ENCODE data around the gene ZNF530. TPM values are rescaled to one million over a fixed set of nuclear protein-coding genes. Genes with fewer than 3 reads are reported as not detected.

The ZNF530 gene
- total and polyA plus RNA-seq, 9 donors: 2.7 to 4.6 (median 3.6) TPM

DNA sequence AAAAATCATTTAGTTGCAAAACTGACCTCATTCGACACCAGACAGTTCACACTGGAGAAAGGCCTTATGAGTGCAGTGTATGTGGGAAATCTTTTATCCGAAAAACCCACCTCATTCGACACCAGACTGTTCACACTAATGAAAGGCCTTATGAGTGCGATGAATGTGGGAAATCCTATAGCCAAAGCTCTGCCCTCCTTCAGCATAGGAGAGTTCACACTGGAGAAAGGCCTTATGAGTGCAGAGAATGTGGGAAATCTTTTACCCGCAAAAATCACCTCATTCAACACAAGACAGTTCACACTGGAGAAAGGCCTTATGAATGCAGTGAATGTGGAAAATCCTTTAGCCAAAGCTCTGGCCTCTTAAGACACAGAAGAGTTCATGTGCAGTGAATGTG is 7.2 kb downstream of the ZNF530 start:
- H3K4me3 ChIP-seq (ENCODE audit: low read length): no peak overlapping the region
- no CpG with 5 or more reads among the region's 5 CpGs for WGBS (ENCODE audit: insufficient coverage)
- peaks cover 49% of the 10 kb centered on the region for H3K9me3 ChIP-seq (replicated peaks; ENCODE audit: control insufficient read depth, low read depth, low read length)
- peaks cover 41% of the 10 kb centered on the region for H3K36me3 ChIP-seq (ENCODE audit: control insufficient read depth, insufficient read depth, low read length)
- H3K4me1 ChIP-seq (ENCODE audit: control insufficient read depth, insufficient read depth, low read length): no peaks in the 10 kb centered on the region
- H3K27ac ChIP-seq (ENCODE audit: low read length): no peak overlapping the region
- DNase-seq: no peak
- H3K27me3 ChIP-seq (ENCODE audit: control insufficient read depth, insufficient read depth, low read length): no peaks in the 10 kb centered on the region

DNA sequence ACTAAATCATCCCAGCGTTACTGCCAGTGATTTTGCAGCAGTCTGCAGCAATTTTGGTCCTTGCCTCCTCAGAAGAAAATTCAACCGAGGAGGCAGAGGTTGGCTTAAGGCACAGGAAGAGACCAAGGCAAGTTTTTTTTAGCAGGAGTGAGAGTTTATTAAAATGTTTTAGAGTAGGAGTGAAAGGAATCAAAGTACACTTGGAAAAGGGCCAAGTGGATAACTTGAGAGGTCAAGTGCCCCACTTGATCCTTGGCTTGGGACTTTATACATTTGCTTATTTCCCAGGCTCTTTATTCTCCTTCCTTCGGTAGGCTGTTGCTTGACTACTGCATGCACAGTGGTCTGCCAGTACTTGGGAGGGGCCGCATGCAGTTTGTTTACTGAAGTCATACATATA is 11.4 kb downstream of the ZNF530 start:
- peaks cover 6% of the 10 kb centered on the region for H3K4me1 ChIP-seq (ENCODE audit: control insufficient read depth, insufficient read depth, low read length)
- H3K27me3 ChIP-seq (ENCODE audit: control insufficient read depth, insufficient read depth, low read length): no peaks in the 10 kb centered on the region
- WGBS (ENCODE audit: insufficient coverage): 88% methylated on average over 1 of the region's 4 CpGs
- H3K9me3 ChIP-seq (replicated peaks; ENCODE audit: control insufficient read depth, low read depth, low read length): peaks cover 48% of the 10 kb centered on the region
- H3K36me3 ChIP-seq (ENCODE audit: control insufficient read depth, insufficient read depth, low read length): peaks cover 30% of the 10 kb centered on the region
- H3K27ac ChIP-seq (ENCODE audit: low read length): no peak overlapping the region
- no peak overlapping the region for H3K4me3 ChIP-seq (ENCODE audit: low read length)
- no peak for DNase-seq

DNA sequence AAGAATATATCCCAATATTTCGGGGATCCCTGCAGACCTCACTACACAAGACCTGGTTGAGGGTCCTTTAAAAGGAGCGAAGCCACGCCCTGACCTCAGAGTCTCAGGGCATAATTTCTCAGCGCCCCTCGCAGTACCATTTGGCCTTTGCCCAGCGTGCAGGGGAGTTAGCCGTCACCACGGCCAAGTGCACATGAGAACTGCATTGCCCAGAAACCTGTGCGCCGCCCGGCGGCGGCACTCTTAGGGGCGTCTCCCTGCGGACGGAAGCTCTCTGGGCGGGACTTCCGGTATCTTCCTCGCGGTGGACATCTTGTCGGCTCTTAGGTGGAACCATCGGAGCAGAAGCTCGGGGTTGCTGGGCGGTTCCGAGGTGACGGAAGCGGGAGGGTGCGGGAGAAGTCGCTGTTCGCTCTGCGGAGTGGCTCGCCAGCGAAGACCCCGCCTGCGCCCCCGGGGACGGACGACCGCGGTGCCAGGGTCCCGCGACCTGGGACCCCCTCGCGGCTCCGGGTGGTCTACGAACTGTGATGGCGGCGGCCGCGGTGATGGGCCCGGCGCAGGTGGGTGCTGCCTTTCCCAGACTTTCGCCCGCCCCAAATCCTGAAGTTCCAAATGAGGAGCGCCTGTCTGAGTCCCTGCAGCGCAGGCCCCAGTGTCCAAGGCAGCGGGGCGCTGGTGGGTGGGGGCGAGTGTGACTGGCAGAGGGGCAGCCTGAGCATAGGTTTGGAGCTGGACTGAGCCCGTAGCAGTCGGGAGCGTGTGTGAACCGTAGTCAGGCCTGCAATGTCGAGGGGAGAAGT is 14.5 kb downstream of the ZNF530 start, which contains the start of gene ZNF134:
Gene ZNF134 (plus strand): TSS at position 302 of the 803 bp plus-strand sequence. CDS start 5,227 bp downstream, outside the sequence.
- under 1% methylated on average over 62 of the region's 64 CpGs for WGBS (ENCODE audit: insufficient coverage)
- Histone ChIP-seq H3K4me1 (ENCODE audit: control insufficient read depth, insufficient read depth, low read length) (peaks cover 6% of the 10 kb centered on the region), H3K27me3 (ENCODE audit: control insufficient read depth, insufficient read depth, low read length) (no peaks in the 10 kb centered on the region), H3K9me3 (replicated peaks; ENCODE audit: control insufficient read depth, low read depth, low read length) (peaks cover 56% of the 10 kb centered on the region), H3K4me3 (ENCODE audit: low read length) (peak within 1 kb of the TSS; percentile 95), H3K36me3 (ENCODE audit: control insufficient read depth, insufficient read depth, low read length) (peaks cover 38% of the 10 kb centered on the region), H3K27ac (ENCODE audit: low read length) (peak within 1 kb of the TSS; percentile 60)
- DNase-seq: peak; percentile 96

DNA sequence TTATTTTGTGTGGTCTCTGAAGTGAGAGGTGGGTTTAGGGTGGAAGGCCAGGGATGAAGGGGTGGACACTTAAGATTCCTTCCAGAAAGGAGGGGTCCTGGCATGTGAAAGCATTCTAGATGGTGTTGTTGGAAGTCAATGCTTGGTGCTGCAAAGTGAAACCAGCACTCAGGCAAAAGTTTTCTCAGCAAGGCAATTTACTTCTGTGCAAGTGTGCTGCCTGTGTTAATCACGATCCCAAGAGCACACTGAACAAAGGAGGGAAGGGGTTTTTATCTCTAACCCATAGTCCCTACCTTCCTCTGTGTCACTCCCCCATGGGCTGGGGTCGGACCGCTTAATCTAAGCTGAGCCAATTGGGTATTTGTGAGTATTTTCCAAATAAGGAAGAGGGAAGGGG is 15.7 kb downstream of the ZNF530 start:
- H3K9me3 ChIP-seq (replicated peaks; ENCODE audit: control insufficient read depth, low read depth, low read length): peaks cover 67% of the 10 kb centered on the region
- H3K4me3 ChIP-seq (ENCODE audit: low read length): no peak overlapping the region
- H3K36me3 ChIP-seq (ENCODE audit: control insufficient read depth, insufficient read depth, low read length): peaks cover 50% of the 10 kb centered on the region
- H3K27ac ChIP-seq (ENCODE audit: low read length): no peak overlapping the region
- H3K4me1 ChIP-seq (ENCODE audit: control insufficient read depth, insufficient read depth, low read length): peaks cover 6% of the 10 kb centered on the region
- no peak for DNase-seq
- H3K27me3 ChIP-seq (ENCODE audit: control insufficient read depth, insufficient read depth, low read length): no peaks in the 10 kb centered on the region
- 90% methylated on average over 2 of the region's 3 CpGs for WGBS (ENCODE audit: insufficient coverage)

DNA sequence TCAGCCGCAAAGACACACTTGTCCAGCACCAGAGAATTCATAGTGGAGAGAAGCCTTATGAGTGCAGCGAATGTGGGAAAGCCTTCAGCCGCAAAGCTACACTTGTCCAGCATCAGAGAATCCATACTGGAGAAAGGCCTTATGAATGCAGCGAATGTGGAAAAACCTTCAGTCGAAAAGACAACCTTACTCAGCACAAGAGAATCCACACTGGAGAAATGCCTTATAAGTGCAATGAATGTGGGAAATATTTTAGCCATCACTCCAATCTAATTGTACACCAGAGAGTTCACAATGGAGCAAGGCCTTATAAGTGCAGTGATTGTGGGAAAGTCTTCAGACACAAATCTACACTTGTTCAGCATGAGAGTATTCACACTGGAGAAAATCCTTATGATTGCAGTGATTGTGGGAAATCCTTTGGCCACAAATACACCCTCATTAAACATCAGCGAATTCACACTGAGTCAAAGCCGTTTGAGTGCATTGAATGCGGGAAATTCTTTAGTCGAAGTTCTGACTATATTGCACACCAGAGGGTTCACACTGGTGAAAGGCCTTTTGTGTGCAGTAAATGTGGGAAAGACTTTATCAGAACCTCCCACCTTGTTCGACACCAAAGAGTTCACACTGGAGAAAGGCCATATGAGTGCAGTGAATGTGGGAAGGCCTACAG is 21.1 kb downstream of the ZNF530 start:
- WGBS (ENCODE audit: insufficient coverage): 100% methylated on average over 2 of the region's 10 CpGs
- H3K9me3 ChIP-seq (replicated peaks; ENCODE audit: control insufficient read depth, low read depth, low read length): peaks cover 92% of the 10 kb centered on the region

DNA sequence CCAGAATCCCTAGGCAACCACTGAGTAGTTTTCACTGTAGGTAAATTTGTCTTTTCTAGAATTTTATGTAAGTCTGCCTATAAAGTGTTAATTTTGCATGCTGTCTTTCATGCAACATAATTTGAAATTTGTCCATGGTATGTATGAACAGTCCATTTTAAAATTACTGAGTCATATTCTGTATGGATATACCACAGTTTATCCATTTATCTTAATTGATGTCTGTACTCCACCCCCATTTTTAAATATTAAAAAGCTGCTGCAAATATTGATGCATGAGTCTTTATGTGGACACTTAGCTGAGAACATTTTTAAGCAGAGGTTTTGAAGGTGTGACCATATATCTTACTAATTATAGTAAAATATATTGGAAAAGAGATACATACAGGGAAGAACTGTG is 23.4 kb downstream of the ZNF530 start:
- no peaks in the 10 kb centered on the region for H3K27me3 ChIP-seq (ENCODE audit: control insufficient read depth, insufficient read depth, low read length)
- peaks cover 57% of the 10 kb centered on the region for H3K36me3 ChIP-seq (ENCODE audit: control insufficient read depth, insufficient read depth, low read length)
- DNase-seq: no peak
- no peak overlapping the region for H3K27ac ChIP-seq (ENCODE audit: low read length)
- H3K4me1 ChIP-seq (ENCODE audit: control insufficient read depth, insufficient read depth, low read length): no peaks in the 10 kb centered on the region
- peaks cover 83% of the 10 kb centered on the region for H3K9me3 ChIP-seq (replicated peaks; ENCODE audit: control insufficient read depth, low read depth, low read length)
- no peak overlapping the region for H3K4me3 ChIP-seq (ENCODE audit: low read length)

More for the DNA sequence above, 21.1 kb downstream of the ZNF530 start:
- Histone ChIP-seq H3K4me1 (ENCODE audit: control insufficient read depth, insufficient read depth, low read length) (no peaks in the 10 kb centered on the region), H3K4me3 (ENCODE audit: low read length) (no peak overlapping the region), H3K36me3 (ENCODE audit: control insufficient read depth, insufficient read depth, low read length) (peaks cover 78% of the 10 kb centered on the region), H3K27ac (ENCODE audit: low read length) (no peak overlapping the region), H3K27me3 (ENCODE audit: control insufficient read depth, insufficient read depth, low read length) (no peaks in the 10 kb centered on the region)
- DNase-seq: no peak

DNA sequence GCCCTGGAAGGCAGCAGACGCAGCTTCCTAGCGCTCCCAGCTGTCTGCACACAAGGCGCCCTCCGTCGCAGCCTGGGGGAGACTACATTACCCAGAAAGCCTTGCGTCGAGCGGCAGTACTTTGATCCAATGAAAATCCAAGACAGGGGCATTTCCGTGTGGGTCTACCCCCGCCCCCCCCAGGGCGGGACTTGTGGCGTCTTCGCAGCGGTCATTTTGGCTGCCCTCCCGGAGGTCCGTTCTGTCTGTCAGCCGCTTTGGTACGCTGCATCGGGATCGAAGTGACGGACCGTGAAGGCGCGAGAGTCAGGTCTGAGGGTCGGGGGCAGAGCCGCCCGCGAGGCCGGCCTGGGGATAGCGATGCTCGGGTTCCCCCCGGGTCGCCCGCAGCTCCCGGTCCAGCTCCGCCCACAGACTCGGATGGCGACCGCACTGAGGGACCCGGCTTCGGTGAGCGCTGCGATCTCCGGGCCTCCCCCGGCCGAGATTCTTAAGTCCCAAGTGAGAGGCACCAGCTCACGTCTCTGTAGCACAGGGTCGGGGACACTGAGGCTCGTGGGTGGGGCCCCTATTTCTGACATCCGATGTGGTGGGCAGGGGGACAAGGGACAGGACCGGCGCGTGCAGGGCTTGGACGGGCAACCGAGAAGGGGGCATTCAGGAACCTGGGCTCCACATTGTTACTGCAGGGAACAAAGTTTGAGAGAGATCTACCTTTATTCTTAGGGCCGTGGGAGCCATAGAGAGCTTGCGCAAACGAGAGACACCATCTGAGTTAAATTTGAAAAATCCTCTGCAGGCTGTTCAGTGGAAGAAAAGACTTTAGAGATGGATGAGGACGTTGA is 33.5 kb downstream of the ZNF530 start, which contains the start of gene ZNF211:
Gene ZNF211 (plus strand): TSS at position 182 of the 845 bp plus-strand sequence. CDS start 179 bp downstream, at position 361.
- H3K27ac ChIP-seq (ENCODE audit: low read length): peak within 1 kb of the TSS; percentile 84
- H3K4me3 ChIP-seq (ENCODE audit: low read length): peak within 1 kb of the TSS; percentile 90
- DNase-seq: peak; percentile 99
- H3K27me3 ChIP-seq (ENCODE audit: control insufficient read depth, insufficient read depth, low read length): no peaks in the 10 kb centered on the region
- H3K4me1 ChIP-seq (ENCODE audit: control insufficient read depth, insufficient read depth, low read length): peaks cover 7% of the 10 kb centered on the region
- H3K9me3 ChIP-seq (replicated peaks; ENCODE audit: control insufficient read depth, low read depth, low read length): peaks cover 33% of the 10 kb centered on the region
- 0% methylated on average over 57 of the region's 59 CpGs for WGBS (ENCODE audit: insufficient coverage)
- H3K36me3 ChIP-seq (ENCODE audit: control insufficient read depth, insufficient read depth, low read length): peaks cover 27% of the 10 kb centered on the region

DNA sequence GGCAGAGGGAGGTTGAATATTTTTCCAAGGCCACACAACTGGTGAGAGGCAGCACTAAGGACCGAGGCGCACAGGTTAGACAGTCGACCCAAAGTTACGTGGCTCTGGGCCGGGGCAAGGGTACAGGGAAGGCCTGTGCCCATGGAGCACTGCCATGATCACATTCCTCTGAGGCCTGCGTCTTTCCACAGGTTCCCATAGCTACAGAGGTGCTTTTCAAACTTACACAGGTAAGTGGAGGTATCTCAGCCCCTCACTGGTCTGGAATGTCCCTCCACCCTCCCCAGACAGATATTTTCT is 34.1 kb downstream of the ZNF530 start:
- H3K27me3 ChIP-seq (ENCODE audit: control insufficient read depth, insufficient read depth, low read length): no peaks in the 10 kb centered on the region
- WGBS (ENCODE audit: insufficient coverage): no CpG with 5 or more reads among the region's 6 CpGs
- H3K4me3 ChIP-seq (ENCODE audit: low read length): peak overlapping the region; percentile 90
- H3K9me3 ChIP-seq (replicated peaks; ENCODE audit: control insufficient read depth, low read depth, low read length): peaks cover 35% of the 10 kb centered on the region
- H3K4me1 ChIP-seq (ENCODE audit: control insufficient read depth, insufficient read depth, low read length): peaks cover 7% of the 10 kb centered on the region
- H3K27ac ChIP-seq (ENCODE audit: low read length): no peak overlapping the region
- DNase-seq: peak; percentile 5
- peaks cover 27% of the 10 kb centered on the region for H3K36me3 ChIP-seq (ENCODE audit: control insufficient read depth, insufficient read depth, low read length)

DNA sequence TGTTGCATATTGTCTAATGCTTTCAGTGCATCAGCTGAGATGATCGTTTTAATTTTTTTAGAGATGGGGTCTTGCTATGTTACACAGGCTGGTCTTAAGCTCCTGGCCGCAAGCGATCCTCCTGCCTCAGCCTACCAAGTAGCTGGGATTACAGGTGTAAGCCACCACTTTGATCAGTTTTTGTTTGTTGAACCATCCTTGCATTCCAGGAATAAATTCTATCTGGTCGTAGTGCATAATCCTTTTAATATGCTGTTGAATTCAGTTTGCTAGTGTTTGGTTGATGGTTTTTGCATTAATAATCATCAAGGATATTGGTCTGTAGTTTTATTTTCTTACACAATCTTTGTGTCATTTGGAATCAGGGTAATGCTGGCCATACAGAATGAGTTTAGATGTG is 37.7 kb downstream of the ZNF530 start:
- Histone ChIP-seq H3K27ac (ENCODE audit: low read length) (no peak overlapping the region), H3K27me3 (ENCODE audit: control insufficient read depth, insufficient read depth, low read length) (no peaks in the 10 kb centered on the region), H3K9me3 (replicated peaks; ENCODE audit: control insufficient read depth, low read depth, low read length) (peaks cover 61% of the 10 kb centered on the region), H3K4me1 (ENCODE audit: control insufficient read depth, insufficient read depth, low read length) (peaks cover 7% of the 10 kb centered on the region), H3K36me3 (ENCODE audit: control insufficient read depth, insufficient read depth, low read length) (peaks cover 50% of the 10 kb centered on the region), H3K4me3 (ENCODE audit: low read length) (no peak overlapping the region)
- no peak for DNase-seq
- WGBS (ENCODE audit: insufficient coverage): 94% methylated on average over 2 of the region's 4 CpGs
